Activated T-helper 1 cell treated with anti-CD3 and anti-CD28 coated beads, Interleukin-12 subunit alpha, Interleukin-12 subunit beta, Interleukin-2, Interleukin-4 antibody, amounts not matched to agents 30 ng/mL and 10 ng/mL and 1 ng/mL, durations not matched to agents 14 hours and 24 hours and 36 hours (primary cell): Measurements from ENCODE around the gene MBOAT2. TPM values are rescaled to one million over a fixed set of nuclear protein-coding genes. Genes with fewer than 3 reads are reported as not detected.
"Not testable (repeated sequence)": the region's sequence is repeated elsewhere in the genome, so short reads cannot be mapped to it uniquely, and the experiment has no call there.

ENCODE experiments used
- DNase-seq: peaks from one replicate; pipeline ENCODE4 v3.0.0; 2021; ENCODE audit warnings: low spot score
- H3K27ac Mint-ChIP-seq: one replicate; pipeline ENCODE4 v1.8.0; 2021; ENCODE audit warnings: mild to moderate bottlenecking, mixed read lengths
- H3K27me3 Mint-ChIP-seq: one replicate; pipeline ENCODE4 v1.8.0; 2022; ENCODE audit warnings: mild to moderate bottlenecking, moderate library complexity, mixed read lengths; ENCODE audit not compliant: insufficient read depth
- H3K36me3 Mint-ChIP-seq: one replicate; pipeline ENCODE4 v1.8.0; 2021; ENCODE audit warnings: low read depth, mixed read lengths
- H3K4me1 Mint-ChIP-seq: one replicate; pipeline ENCODE4 v1.8.0; 2021; ENCODE audit warnings: low read depth, mixed read lengths
- H3K4me3 Mint-ChIP-seq: one replicate; pipeline ENCODE4 v1.8.0; 2021; ENCODE audit warnings: mild to moderate bottlenecking, moderate library complexity, mixed read lengths
- H3K9me3 Mint-ChIP-seq: one replicate; pipeline ENCODE4 v1.8.0; 2021; ENCODE audit warnings: mixed read lengths
- intact Hi-C: fragments of 100-400 bp; cut with micrococcal nuclease; formaldehyde crosslinking; loops from one replicate; pipeline ENCODE4 v1.15.1; 2024
- total RNA-seq: library from RNA; stranded (reverse); gene quantifications from 2 replicates; pipeline ENCODE4 v1.2.3, GENCODE V29; 2022

Gene MBOAT2, protein sequence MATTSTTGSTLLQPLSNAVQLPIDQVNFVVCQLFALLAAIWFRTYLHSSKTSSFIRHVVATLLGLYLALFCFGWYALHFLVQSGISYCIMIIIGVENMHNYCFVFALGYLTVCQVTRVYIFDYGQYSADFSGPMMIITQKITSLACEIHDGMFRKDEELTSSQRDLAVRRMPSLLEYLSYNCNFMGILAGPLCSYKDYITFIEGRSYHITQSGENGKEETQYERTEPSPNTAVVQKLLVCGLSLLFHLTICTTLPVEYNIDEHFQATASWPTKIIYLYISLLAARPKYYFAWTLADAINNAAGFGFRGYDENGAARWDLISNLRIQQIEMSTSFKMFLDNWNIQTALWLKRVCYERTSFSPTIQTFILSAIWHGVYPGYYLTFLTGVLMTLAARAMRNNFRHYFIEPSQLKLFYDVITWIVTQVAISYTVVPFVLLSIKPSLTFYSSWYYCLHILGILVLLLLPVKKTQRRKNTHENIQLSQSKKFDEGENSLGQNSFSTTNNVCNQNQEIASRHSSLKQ
- 2.9 and 4.5 TPM in 2 replicates for total RNA-seq

GRCh38 chr2:9003616-9004337 is at the start of gene MBOAT2:
Gene MBOAT2, minus strand, starts transcription at chr2:9003684. Its CDS starts 70 bp downstream, at chr2:9003614.
- Mint-ChIP-seq H3K27ac (peak within 1 kb of the TSS; percentile 65), H3K27me3 (peaks cover 19% of the 10 kb centered on the region), H3K36me3 (no peaks in the 10 kb centered on the region), H3K4me3 (peak within 1 kb of the TSS; percentile 84), H3K4me1 (peaks cover 23% of the 10 kb centered on the region), H3K9me3 (no peaks in the 10 kb centered on the region)
- peak; percentile 79 for DNase-seq
- intact Hi-C loops, result loop anchor here (1.0 to 5.0 kb wide), 3 partner anchors 166 to 1444 kb away; partner anchors contain the start of genes CPSF3, ITGB1BP1, KIDINS220 and ODC1

- intact Hi-C loops, result no loop called here
- Mint-ChIP-seq H3K4me1 (no peaks in the 10 kb centered on the region), H3K9me3 (peaks cover 11% of the 10 kb centered on the region), H3K36me3 (no peaks in the 10 kb centered on the region), H3K27me3 (peaks cover 5% of the 10 kb centered on the region), H3K4me3 (no peak overlapping the region), H3K27ac (no peak overlapping the region)
- no peak for DNase-seq
Measured at GRCh38 chr2:9052821-9053533, 49.5 kb upstream of the MBOAT2 start.

- H3K27me3 Mint-ChIP-seq, H3K4me3 Mint-ChIP-seq, H3K4me1 Mint-ChIP-seq, H3K9me3 Mint-ChIP-seq, H3K36me3 Mint-ChIP-seq, DNase-seq, intact Hi-C loops, H3K27ac Mint-ChIP-seq: not testable (repeated sequence)
Measured at GRCh38 chr2:9051451-9051850, 48.0 kb upstream of the MBOAT2 start.

DNA sequence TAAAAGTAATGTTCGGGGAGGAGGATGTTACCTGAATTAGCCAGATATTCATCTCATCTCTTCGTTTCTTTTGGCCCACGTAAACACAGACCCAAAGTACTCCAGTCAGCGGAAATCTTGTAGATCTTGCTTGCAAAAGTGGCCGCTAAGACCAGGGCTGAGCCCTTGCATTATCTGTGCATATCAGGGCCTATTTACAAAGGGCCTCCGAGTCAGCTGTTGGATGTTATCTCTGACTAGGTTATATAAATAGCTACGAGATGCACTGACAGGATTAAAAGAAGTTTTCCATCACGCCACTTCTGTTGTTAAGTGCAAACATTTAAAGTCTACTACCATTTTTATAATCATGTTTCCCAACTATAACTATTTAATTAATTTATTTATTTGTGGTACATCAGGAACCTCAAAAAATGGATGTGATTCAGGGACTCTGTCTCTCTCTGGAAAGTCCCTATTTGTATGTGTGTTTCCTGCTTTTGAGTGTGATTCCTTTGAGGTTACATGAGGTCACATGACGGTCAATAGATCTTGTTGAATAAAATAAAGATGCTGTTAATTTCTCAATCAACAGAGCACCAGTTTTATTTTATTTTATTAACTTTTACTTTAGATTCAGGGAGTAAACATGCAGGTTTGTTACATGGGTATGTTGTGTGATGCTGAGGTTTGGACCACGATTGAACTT is 46.8 kb upstream of the MBOAT2 start:
- Mint-ChIP-seq H3K27ac (no peak overlapping the region), H3K27me3 (peaks cover 5% of the 10 kb centered on the region), H3K36me3 (no peaks in the 10 kb centered on the region), H3K4me1 (no peaks in the 10 kb centered on the region), H3K9me3 (no peaks in the 10 kb centered on the region), H3K4me3 (no peak overlapping the region)
- DNase-seq, result no peak
- intact Hi-C loops, result no loop called here

DNA sequence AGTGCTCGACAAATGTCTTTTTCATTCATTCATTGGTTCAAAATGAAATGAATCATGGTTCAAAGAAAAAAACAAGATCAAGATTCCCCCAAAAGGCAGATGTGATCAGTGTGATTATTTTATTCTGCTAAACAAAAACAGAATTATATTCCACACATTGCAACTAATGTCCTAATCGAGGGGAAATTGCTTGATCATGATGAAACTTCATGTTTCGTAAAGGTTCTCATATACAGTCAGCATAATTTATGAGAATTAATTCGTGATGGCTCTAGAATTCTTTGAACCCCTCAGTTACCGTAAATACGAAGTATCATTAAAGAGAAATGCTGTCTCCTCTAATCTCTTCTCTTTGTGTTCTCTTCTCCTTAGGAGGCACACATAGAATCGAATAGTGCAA is 42.1 kb upstream of the MBOAT2 start:
- no peaks in the 10 kb centered on the region for H3K36me3 Mint-ChIP-seq
- no peak overlapping the region for H3K27ac Mint-ChIP-seq
- H3K4me3 Mint-ChIP-seq, result no peak overlapping the region
- H3K9me3 Mint-ChIP-seq, result no peaks in the 10 kb centered on the region
- no peaks in the 10 kb centered on the region for H3K4me1 Mint-ChIP-seq
- peaks cover 8% of the 10 kb centered on the region for H3K27me3 Mint-ChIP-seq
- intact Hi-C loops, result no loop called here
- DNase-seq, result no peak

DNA sequence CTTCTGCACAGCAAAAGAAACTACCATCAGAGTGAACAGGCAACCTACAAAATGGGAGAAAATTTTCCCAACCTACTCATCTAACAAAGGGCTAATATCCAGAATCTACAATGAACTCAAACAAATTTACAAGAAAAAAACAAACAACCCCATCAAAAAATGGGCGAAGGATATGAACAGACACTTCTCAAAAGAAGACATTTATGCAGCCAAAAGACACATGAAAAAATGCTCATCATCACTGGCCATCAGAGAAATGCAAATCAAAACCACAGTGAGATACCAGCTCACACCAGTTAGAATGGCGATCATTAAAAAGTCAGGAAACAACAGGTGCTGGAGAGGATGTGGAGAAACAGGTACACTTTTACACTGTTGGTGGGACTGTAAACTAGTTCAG is 40.0 kb upstream of the MBOAT2 start:
- H3K4me1 Mint-ChIP-seq, H3K36me3 Mint-ChIP-seq, DNase-seq, H3K4me3 Mint-ChIP-seq, H3K27me3 Mint-ChIP-seq, H3K9me3 Mint-ChIP-seq, H3K27ac Mint-ChIP-seq, intact Hi-C loops: not testable (repeated sequence)

DNA sequence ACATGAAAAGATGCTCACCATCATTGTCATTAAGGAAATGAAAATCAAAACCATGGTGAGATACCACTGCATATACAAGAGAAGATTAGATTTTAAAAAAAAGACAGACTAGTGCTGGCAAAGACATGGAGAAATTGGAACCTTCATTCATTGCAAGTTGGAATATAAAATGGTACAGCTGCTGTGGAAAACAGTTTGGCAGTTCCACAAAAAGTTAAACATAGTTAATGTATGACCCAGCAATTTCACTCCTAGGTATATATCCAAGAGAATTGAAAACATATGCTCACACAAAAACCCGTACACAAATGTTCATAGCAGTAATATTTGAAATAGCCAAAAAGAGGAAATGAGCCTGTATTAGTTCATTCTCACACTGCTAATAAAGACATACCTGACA is 33.7 kb upstream of the MBOAT2 start:
- Mint-ChIP-seq H3K27me3 (peaks cover 12% of the 10 kb centered on the region), H3K27ac (no peak overlapping the region), H3K36me3 (no peaks in the 10 kb centered on the region), H3K4me1 (peaks cover 6% of the 10 kb centered on the region), H3K4me3 (no peak overlapping the region), H3K9me3 (no peaks in the 10 kb centered on the region)
- intact Hi-C loops, result no loop called here
- DNase-seq, result no peak

- H3K27ac Mint-ChIP-seq, result no peak overlapping the region
- peaks cover 14% of the 10 kb centered on the region for H3K27me3 Mint-ChIP-seq
Measured at GRCh38 chr2:9033385-9034168, 30.1 kb upstream of the MBOAT2 start.

GRCh38 chr2:9032536-9033255 is 29.2 kb upstream of the MBOAT2 start:
- Mint-ChIP-seq H3K27me3 (peaks cover 16% of the 10 kb centered on the region), H3K36me3 (no peaks in the 10 kb centered on the region), H3K4me3 (no peak overlapping the region), H3K9me3 (no peaks in the 10 kb centered on the region), H3K4me1 (peaks cover 6% of the 10 kb centered on the region), H3K27ac (no peak overlapping the region)
- intact Hi-C loops, result no loop called here
- no peak for DNase-seq

More at GRCh38 chr2:9033385-9034168, 30.1 kb upstream of the MBOAT2 start:
- H3K4me3 Mint-ChIP-seq, result no peak overlapping the region
- H3K9me3 Mint-ChIP-seq, result no peaks in the 10 kb centered on the region
- intact Hi-C loops, result no loop called here
- no peak for DNase-seq
- no peaks in the 10 kb centered on the region for H3K36me3 Mint-ChIP-seq
- peaks cover 6% of the 10 kb centered on the region for H3K4me1 Mint-ChIP-seq

DNA sequence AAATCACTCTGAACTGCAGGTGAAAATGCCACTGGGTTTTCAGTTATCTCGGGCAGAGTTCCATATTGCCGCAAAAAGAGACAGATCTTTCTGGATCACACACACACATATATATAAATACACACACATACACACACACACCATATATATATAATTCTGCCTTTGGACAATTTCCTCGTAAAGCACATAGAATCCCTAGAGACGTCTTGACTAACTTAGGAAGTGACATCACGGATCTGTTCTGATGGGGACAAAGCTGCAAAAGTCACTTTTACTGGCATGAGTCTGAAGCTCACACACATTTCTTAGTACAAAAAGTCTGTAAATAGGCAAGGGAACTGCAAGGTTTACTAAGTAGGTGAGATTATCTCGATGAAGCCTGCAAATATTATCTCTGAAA is 28.6 kb upstream of the MBOAT2 start:
- no peak overlapping the region for H3K27ac Mint-ChIP-seq
- peaks cover 6% of the 10 kb centered on the region for H3K4me1 Mint-ChIP-seq
- H3K9me3 Mint-ChIP-seq, result no peaks in the 10 kb centered on the region

DNA sequence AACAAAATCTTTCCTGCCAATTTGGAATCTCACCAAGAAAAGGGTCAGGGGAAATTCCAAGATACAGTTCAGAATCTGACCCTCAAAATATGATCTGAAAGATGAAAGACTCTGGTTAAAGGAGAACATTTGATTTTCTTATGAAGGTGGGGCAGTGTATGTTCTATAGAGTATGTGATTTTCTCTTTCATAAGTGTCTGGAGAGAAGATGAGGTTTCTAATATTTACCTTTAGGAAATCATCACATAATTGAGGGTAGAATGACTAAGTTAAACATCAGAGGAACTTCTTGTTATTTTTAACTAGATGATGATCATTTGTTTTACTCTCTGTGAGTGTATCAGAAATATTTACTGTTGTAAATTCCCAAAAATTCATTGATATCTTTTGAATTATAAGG is 27.8 kb upstream of the MBOAT2 start:
- DNase-seq, result no peak
- no peak overlapping the region for H3K27ac Mint-ChIP-seq
- H3K27me3 Mint-ChIP-seq, result peaks cover 22% of the 10 kb centered on the region
- no peaks in the 10 kb centered on the region for H3K36me3 Mint-ChIP-seq
- peaks cover 6% of the 10 kb centered on the region for H3K4me1 Mint-ChIP-seq
- no peaks in the 10 kb centered on the region for H3K9me3 Mint-ChIP-seq
- intact Hi-C loops, result no loop called here
- H3K4me3 Mint-ChIP-seq, result no peak overlapping the region

More for the DNA sequence above, 28.6 kb upstream of the MBOAT2 start:
- intact Hi-C loops, result no loop called here
- peaks cover 19% of the 10 kb centered on the region for H3K27me3 Mint-ChIP-seq
- no peaks in the 10 kb centered on the region for H3K36me3 Mint-ChIP-seq
- DNase-seq, result no peak
- H3K4me3 Mint-ChIP-seq, result no peak overlapping the region
